Left ventricle myocardium inferior (tissue), 1 donor: Measurements from ENCODE around the gene G6PD. TPM values are rescaled to one million over a fixed set of nuclear protein-coding genes. Genes with fewer than 3 reads are reported as not detected.

Experiments used
- DNase-seq: peaks from one replicate; pipeline ENCODE4 v3.0.0-alpha.2; 2020
- H3K27ac ChIP-seq: fragments of 200-600 bp; replicated peaks from 2 replicates; pipeline ENCODE4 v1.8.0; 2021
- H3K27me3 ChIP-seq: fragments of 200-600 bp; 2 replicates; pipeline ENCODE4 v1.8.0; 2021; ENCODE audit warnings: low read depth
- H3K36me3 ChIP-seq: fragments of 200-600 bp; 2 replicates; pipeline ENCODE4 v1.8.0; 2021
- H3K4me1 ChIP-seq: fragments of 200-600 bp; 2 replicates; pipeline ENCODE4 v1.8.0; 2021
- H3K4me3 ChIP-seq: fragments of 200-600 bp; 2 replicates; pipeline ENCODE4 v1.8.0; 2021; ENCODE audit warnings: mild to moderate bottlenecking, moderate library complexity
- H3K9me3 ChIP-seq: fragments of 200-600 bp; replicated peaks from 2 replicates; pipeline ENCODE4 v1.8.0; 2021
- intact Hi-C: fragments of 100-400 bp; cut with micrococcal nuclease; formaldehyde crosslinking; loops from one replicate; pipeline ENCODE4 v1.11.0; 2022
- total RNA-seq: library from RNA; stranded (reverse); fragmentation: NEBNext Ultra II Directional; extraction: Animal tissue kit (Norgen Biotek cat#: 25700); gene quantifications from one replicate; pipeline ENCODE4 v1.2.1, GENCODE V29; 2021
- TF ChIP-seq, protein P1 (sequence below): fragments of 200-600 bp; IDR thresholded peaks from 2 replicates; pipeline ENCODE4 v1.8.0; 2021; ENCODE audit warnings: antibody characterized with exemption, mild to moderate bottlenecking, borderline replicate concordance
- donor health status: DM: no; HTN: yes; CAD: no; lungs with severe emphysema.

Gene G6PD
- total RNA-seq, 1 donor from 2014 or later = 10.9 TPM

- no peak for DNase-seq
- TF ChIP-seq, protein P1, sequence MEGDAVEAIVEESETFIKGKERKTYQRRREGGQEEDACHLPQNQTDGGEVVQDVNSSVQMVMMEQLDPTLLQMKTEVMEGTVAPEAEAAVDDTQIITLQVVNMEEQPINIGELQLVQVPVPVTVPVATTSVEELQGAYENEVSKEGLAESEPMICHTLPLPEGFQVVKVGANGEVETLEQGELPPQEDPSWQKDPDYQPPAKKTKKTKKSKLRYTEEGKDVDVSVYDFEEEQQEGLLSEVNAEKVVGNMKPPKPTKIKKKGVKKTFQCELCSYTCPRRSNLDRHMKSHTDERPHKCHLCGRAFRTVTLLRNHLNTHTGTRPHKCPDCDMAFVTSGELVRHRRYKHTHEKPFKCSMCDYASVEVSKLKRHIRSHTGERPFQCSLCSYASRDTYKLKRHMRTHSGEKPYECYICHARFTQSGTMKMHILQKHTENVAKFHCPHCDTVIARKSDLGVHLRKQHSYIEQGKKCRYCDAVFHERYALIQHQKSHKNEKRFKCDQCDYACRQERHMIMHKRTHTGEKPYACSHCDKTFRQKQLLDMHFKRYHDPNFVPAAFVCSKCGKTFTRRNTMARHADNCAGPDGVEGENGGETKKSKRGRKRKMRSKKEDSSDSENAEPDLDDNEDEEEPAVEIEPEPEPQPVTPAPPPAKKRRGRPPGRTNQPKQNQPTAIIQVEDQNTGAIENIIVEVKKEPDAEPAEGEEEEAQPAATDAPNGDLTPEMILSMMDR = no peak
- Histone ChIP-seq H3K27me3 (no peaks in the 10 kb centered on the region), H3K36me3 (peaks cover under 1% of the 10 kb centered on the region), H3K4me1 (peaks cover 38% of the 10 kb centered on the region), H3K27ac (peak overlapping the region; percentile 95), H3K4me3 (peak overlapping the region; percentile 78), H3K9me3 (no peaks in the 10 kb centered on the region)
- intact Hi-C loops = no loop called here
These were observed 56.6 kb downstream of the G6PD start for GRCh38 chrX:154490021-154490413.

GRCh38 chrX:154489182-154489581 is 57.5 kb downstream of the G6PD start:
- Histone ChIP-seq H3K36me3 (peaks cover 8% of the 10 kb centered on the region), H3K27ac (peak overlapping the region; percentile 95), H3K4me1 (peaks cover 46% of the 10 kb centered on the region), H3K4me3 (peak overlapping the region; percentile 78), H3K9me3 (no peaks in the 10 kb centered on the region), H3K27me3 (no peaks in the 10 kb centered on the region)
- intact Hi-C loops = no loop called here
- no peak for DNase-seq
- TF ChIP-seq, protein P1 = no peak

DNA sequence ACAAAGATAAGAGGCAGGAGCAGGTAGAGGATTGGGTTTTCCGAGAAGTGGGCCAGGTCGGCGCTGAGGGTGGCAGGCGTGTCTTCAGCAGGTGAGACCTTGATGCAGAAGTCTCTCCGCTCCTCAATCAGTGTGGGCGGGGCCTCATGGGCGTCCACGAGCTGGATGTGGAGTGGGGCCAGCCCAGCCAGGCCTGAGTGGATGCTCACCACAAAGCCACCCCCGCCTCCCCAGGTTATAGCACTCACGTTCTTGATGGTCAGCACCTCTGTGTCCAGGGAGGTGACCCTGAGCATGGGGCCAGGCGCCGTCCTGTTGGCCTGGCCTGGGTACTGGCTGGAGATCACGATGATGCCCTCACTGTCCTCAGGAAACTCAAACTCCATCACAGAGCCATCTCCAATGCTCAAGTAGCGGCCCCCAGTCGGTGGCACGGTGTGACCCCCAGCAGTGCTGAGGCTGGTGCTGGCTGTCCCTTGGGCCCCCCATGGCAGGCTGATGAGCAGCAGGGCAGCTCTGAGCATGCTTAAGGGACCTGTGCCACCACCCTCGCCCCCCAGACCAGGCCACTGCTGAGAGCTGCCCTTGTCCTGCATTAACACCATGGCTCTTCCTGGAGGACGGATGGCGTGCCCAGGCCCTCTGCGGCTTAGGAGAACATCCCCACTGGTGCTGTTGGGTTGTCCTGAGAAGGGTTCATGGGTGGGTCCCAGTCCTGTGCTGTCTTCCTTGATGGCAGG is 58.1 kb downstream of the G6PD start:
- Histone ChIP-seq H3K4me3 (no peak overlapping the region), H3K4me1 (peaks cover 51% of the 10 kb centered on the region), H3K27ac (no peak overlapping the region), H3K9me3 (no peaks in the 10 kb centered on the region), H3K27me3 (no peaks in the 10 kb centered on the region), H3K36me3 (peaks cover 8% of the 10 kb centered on the region)
- TF ChIP-seq, protein P1 = no peak
- intact Hi-C loops = no loop called here
- no peak for DNase-seq

DNA sequence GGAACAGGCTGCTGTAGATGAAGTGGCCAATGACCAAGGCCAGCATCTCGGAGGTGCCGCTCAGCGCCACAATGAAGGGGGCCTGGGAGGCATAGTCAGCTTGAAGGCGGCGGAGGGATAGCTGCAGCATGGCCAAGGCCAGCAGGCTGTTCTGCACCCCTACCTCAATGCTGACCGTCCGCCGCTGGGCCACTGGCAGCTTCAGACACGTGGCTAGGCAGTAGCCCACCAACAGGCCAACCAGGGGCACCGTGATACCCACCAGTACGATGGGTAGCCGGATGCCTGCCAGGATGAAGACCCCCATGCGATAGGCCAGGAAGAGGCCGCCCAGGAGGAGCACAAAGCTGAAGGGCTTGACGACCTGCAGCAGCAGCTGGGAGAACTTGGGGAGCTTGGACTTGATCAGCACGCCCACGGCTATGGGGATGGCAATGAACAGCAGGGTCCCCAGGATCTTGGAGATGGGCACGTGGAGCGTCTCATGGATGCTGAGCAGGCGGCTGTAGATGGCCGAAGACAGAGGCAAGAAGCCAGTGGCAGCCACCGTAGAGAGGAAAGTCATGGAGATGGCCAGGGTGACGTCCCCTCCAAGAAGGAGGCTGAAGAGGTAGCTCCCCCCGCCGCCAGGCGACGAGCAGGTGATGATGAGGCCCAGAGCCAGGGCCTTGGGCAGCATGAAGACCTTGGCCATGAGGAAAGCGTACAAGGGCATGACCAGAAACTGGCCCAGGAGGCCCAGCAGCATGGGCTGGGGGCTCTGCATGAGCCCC is 58.9 kb downstream of the G6PD start:
- peaks cover 8% of the 10 kb centered on the region for H3K36me3 ChIP-seq
- H3K27me3 ChIP-seq = no peaks in the 10 kb centered on the region
- H3K4me3 ChIP-seq = peak overlapping the region; percentile 78
- TF ChIP-seq, protein P1 = no peak
- DNase-seq = no peak
- H3K4me1 ChIP-seq = peaks cover 54% of the 10 kb centered on the region
- H3K9me3 ChIP-seq = no peaks in the 10 kb centered on the region
- intact Hi-C loops = no loop called here
- H3K27ac ChIP-seq = peak overlapping the region; percentile 96

DNA sequence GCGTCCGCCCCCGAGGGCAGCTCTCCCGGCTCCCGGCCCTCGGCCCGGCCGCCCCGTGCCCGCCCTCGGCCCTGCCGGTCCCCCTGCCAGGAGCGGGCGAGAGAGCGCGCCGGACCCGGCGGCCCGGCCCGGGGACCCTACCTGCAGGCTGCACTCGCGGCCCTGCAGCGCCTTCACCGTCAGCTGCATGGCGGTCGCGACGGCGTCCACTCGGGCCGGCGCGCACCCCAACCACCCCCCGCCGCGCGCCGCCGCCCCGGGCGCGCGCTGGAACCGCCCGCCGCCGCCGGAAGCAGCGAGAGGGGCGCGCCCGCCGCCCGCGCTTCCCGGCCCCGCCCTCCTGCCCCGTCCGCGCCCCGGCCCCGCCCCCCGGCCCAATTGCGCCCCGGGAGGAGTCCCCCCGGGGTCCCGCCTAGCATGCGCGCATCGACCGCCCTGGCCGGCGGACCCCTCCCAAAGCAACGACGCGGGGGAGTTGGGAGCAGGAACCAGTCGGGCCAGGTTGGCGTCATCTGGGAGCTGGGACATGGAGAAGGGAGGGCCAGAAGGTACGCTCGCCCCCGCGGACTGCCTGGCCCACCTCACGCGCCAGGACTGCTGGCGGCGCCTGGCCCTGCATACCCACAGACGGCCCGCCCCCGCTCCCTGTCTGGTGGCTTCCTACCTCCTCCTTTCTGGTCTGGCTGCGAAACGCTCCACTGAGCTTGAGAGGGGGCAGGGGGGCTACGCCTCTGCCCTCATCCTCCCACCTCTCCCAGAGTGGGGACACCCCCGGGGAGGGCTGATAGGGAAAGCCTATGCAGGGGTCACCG is 60.0 kb downstream of the G6PD start, which contains the start of gene UBL4A:
UBL4A (minus strand) TSS at position 220 of the 812 bp plus-strand sequence; CDS start at position 189, 31 bp downstream.
- intact Hi-C loops = no loop called here
- H3K36me3 ChIP-seq = peaks cover 8% of the 10 kb centered on the region
- DNase-seq = peak; percentile 64
- no peaks in the 10 kb centered on the region for H3K27me3 ChIP-seq
- H3K4me3 ChIP-seq = peak within 1 kb of the TSS; percentile 78
- H3K4me1 ChIP-seq = peaks cover 54% of the 10 kb centered on the region
- no peaks in the 10 kb centered on the region for H3K9me3 ChIP-seq
- TF ChIP-seq, protein P1 = peak; percentile 9
- peak within 1 kb of the TSS; percentile 96 for H3K27ac ChIP-seq
